Ishikawa (cell line): ENCODE results near the gene FSIP1.

Experiments
- CREB1 ChIP-seq: IDR thresholded peaks from 2 replicates; pipeline ENCODE4 v1.6.1; 2012; ENCODE audit warnings: low read depth
- FOXM1 ChIP-seq: IDR thresholded peaks from 2 replicates; pipeline ENCODE4 v1.6.1; 2012; ENCODE audit warnings: low read depth, borderline replicate concordance
- RAD21 ChIP-seq: IDR thresholded peaks from 2 replicates; pipeline ENCODE4 v1.6.1; 2012; ENCODE audit warnings: low read depth
- YY1 ChIP-seq: IDR thresholded peaks from 2 replicates; pipeline ENCODE4 v1.6.1; 2012; ENCODE audit warnings: low read depth

DNA sequence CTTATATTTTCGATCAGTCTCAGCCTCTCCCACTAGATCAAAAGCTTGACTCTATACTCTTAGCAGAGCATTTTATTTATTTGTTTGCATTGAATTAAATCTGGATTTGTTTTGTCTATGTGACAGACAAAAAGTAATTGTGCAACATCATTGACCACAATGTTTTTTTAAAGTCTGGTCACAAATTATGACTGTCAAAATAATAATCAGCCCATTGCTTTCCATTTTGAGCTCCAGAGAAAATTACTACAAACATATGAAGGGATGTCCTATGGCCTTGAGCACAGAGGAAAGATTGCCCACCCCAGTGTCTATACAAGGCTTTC lies 82.3 kb downstream of the FSIP1 start:
- TF ChIP-seq CREB1: no peak
- no peak for TF ChIP-seq FOXM1
- TF ChIP-seq RAD21: no peak
- TF ChIP-seq YY1: no peak
